GM21723 (cell line): ENCODE measurements around the gene SHCBP1.
"Not testable (repeated sequence)": the region's sequence is repeated elsewhere in the genome, so short reads cannot be mapped to it uniquely, and the experiment has no call there.

Experiments
- ATAC-seq: cut with Tn5 transposase; IDR thresholded peaks from one replicate; pipeline ENCODE4 v1.9.1; 2021; ENCODE audit warnings: mild to moderate bottlenecking, moderate library complexity; ENCODE audit not compliant: unreplicated experiment

SHCBP1 gene

GRCh38 chr16:46620266-46621005 lies 743 bp downstream of the SHCBP1 start:
- peak; percentile 24 for ATAC-seq

DNA sequence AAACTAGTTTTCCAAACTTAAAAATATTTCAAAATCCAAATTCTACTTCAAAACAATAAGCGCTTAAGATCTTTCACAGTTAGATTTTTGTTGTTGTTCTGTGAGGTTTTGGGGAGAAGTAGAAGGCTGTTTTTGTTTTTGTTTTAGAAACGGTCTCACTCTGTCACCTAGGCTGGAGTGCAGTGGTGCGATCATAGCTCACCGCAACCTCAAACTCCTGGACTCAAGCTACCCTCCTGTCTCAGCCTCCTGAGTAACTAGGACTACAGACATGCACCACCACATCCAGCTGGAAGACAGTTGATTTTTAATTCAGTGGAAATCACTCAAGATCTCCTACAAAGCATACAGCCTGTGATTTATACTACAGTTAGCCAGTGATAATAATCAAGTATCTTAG lies 2.7 kb downstream of the SHCBP1 start:
- no peak for ATAC-seq

- no peak for ATAC-seq
Observed at GRCh38 chr16:46614006-46614405, 7.2 kb downstream of the SHCBP1 start.

DNA sequence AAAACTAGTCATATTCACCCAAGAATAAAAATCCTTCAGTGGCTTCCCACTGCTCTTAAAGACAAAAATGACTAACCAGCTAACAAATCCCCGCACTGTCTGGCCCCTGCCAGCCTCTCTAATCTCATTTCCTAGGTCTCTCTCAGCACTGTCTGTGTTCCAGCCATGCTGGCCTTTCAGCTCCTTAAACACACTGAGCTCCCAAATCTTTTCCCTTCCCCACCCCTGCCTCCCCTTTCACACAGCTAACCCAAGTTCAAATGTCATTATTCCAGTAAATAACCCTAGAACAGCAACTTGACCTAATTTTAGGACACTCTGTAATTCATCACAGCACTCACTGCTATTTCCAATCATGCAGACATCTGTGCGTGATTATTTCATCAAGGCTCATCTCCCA lies 7.8 kb downstream of the SHCBP1 start:
- ATAC-seq, result no peak

- ATAC-seq, result peak; percentile 74
Observed at GRCh38 chr16:46612121-46612520, 9.1 kb downstream of the SHCBP1 start.

GRCh38 chr16:46607529-46607928 lies 13.7 kb downstream of the SHCBP1 start:
- no peak for ATAC-seq

- ATAC-seq, result no peak
Observed at GRCh38 chr16:46606231-46606630, 14.9 kb downstream of the SHCBP1 start.

- no peak for ATAC-seq
Observed at GRCh38 chr16:46591257-46591656, 29.9 kb downstream of the SHCBP1 start.

GRCh38 chr16:46586011-46586577 lies 35.1 kb downstream of the SHCBP1 start:
- no peak for ATAC-seq

- no peak for ATAC-seq
Observed at GRCh38 chr16:46583036-46583435, 38.1 kb downstream of the SHCBP1 start.

DNA sequence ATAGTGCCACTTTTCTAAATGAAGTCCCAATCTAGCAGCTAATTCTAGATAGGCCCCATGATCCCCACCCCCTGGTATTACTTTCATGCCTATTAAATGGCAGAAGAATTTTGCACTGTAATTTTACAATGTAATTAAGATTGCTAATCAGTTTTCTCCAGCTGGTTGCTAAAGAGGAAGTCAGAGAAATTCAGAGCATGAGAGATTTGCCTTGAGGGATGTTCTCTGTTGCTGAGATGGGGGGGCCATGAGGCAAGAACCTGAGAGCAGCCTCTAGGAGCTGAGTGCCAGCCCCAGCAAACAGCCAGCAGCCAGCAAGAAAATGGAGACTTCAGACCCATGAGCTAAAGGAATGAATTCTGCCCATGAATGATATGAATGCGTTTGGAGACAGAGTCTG lies 38.9 kb downstream of the SHCBP1 start:
- no peak for ATAC-seq

- ATAC-seq, result no peak
Observed at GRCh38 chr16:46577988-46578579, 43.1 kb downstream of the SHCBP1 start.

- ATAC-seq, result no peak
Observed at GRCh38 chr16:46573834-46574159, 47.4 kb downstream of the SHCBP1 start.

DNA sequence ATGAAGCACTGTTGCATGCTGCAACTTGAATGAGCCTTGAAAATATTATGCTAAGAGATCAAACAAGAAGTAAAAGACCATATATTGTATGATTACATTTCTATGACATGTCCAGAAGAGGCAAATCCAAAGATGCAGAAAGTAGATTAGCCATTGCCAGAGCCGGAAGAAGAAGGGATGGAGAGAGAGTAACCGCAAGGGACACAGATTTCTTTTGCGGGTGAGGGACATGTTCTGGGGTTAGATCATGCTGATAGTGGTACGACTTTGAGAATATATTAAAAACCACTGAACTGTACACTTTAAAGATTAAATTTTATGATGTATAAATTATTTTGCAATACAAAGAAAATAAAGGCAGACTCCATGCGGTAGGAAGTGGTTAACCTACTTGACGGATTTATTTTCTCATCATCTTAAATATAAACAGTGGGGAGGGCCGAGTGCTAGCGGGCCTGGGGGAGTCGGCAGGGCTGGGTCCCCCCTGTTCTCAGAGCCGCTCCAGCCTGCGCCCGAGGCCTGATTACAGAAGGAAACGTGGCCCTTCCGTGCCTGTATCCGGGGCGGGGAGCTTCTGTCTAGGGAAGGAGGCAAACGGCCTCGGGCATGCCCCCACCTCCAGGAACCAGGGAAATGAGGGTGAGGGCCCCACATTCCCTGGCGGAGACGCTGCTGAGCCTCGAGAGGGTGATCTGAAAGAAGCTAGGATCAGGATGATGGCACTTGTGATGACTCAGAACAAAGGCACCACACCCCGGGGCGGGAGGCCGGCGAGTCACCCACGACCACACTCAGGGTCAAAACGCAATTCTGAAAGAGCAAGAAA lies 48.0 kb downstream of the SHCBP1 start:
- ATAC-seq, result no peak

DNA sequence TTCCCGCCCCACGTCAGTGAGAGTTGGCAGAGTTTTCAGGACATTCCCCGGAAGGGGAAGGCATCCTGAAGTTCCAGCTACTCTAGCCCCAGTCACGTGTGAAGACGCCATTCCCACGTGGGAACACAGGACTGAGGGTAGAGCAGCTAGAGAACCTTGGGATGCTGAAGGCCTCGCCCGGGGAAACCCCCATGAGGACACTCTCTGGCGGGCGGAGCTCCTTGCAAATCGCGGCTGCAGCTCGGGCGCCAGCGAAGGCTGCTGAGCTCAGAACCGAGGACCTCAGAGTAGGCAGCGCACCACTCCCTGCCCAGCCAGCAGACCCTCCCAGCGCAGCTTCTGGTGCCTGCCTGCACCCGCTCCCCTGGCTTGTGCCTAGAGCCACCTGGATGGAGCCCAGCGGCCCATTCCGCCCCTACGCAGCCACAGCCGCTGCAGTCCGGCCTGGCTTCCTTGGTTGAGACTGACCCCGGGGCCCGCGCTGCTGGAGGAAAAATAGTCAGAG lies 51.9 kb downstream of the SHCBP1 start:
- ATAC-seq, result no peak

DNA sequence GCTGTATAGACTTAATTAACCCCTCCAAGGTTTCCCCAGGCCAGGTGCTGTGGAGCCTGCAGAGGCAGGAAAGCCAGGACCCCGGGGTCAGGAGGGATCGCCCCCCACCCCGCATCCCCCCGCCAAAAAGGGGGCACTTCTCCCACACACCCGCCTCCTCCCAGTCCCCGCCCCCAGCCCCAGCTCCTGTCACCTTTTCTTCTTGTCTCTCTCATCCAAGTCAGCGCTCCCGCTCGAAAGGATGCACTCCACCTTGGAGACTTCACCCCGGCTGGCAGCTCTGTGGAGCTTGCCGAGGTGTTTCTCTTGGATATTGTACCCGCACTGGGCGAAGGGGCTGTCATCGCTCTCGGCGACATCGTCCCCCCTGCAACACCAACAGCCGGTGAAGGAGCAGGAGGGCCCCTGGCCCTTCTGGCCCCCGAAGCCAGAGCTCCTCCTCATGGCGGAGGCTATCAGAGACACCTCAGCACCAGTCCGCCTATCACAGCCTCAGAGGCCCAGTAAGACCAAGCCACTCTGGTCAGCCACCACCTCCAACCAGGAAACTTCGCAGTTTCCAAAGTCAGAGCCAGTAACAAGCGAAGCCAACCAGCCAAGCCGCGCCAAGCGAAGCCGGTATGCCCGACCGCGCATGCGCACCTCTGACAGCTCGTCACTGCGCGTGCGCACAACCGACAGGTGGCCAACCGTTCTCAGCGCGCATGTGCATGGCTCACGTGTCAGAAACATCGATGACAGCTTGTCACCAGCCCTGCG lies 52.5 kb downstream of the SHCBP1 start:
- no peak for ATAC-seq

DNA sequence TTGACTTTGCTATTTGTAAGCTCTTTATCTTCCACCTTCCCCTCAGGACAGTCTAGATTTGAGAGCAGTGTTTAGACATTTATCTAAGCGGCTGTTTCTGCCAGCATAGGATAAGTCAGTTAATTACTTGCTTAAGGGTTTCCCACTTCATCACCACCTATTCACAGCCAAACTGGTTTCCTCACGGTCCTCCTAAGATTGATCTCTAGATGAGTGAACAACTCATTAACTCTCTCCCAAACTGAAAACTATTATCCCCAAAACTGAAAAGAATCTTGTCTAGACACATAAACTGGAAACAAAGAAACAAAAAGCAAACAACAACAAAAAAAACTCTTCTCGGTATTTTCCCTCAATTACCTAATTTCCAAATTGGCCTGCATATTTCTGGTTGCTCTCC lies 58.2 kb downstream of the SHCBP1 start:
- no peak for ATAC-seq

DNA sequence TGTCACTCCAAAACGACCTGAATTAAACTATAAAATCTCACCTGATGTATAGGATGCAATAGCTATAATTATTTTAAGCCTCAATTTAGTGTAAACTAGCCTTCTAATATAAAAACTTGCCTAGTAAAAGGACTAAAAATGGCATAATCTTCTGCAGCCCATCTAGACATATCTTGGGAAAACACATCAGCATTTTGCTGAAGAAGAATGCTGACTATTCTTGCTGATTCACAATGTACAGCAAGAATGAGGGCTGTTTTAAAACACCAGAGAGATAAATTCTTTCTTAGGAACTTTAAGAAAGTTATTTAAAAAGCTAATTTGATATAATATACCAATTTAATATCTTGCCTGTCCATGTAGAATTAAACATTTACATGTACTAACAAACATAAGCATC lies 63.2 kb downstream of the SHCBP1 start:
- no peak for ATAC-seq

DNA sequence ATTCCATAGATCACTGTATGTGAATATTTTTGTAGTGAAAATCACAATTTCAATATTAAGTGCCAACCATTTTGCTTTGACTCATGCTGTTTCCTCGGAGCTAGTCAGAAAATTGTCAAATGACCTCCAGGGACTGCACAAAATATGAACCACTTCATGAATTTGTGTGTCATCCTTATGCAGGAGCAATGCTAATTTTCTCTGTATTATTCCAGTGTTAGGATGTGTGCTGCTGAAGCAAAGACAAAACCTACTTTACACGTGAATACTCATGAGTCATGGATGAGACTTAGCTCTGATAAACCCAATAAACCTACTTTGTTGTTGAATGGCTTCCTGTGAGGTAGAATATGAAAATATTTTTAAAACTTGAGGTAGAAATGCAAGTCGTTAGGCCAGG lies 65.2 kb downstream of the SHCBP1 start:
- no peak for ATAC-seq

DNA sequence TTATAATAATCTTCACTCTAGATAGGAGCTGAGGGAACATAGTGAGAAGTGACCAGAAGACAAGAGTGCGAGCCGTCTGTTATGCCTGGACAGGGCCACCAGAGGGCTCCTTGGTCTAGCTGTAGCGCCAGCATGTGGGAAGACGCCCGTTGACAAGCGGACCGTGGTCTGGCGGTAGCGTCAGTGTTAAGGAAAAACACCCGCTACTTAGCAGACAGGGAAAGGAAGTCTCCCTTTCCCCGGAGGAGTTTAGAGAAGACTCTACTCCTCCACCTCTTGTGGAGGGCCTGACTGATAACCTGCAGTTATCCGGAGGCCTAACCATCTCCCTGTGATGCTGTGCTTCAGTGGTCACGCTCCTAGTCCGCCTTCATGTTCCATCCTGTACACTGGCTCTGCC lies 66.7 kb downstream of the SHCBP1 start:
- ATAC-seq, result not testable (repeated sequence)

DNA sequence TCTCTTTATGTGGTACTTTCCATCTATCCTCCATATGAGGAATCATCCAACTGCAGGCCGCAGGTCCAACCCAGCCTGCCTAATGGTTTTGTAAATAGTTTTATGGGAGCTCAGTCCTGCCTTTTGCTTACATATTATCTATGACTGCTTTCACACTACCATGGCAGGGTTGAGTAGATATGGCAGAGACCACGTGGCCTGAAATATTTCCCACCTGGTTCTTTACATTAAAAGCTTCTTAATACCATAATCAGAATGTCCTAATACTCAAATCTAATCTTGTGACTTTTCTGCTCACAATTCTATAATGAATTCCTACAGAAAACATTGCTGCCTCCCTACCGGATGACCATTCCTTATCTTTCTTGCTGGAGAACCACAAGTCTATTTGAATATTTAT lies 71.7 kb downstream of the SHCBP1 start:
- no peak for ATAC-seq
